GM10248 (cell line): Measurements from ENCODE around the gene RBBP6.

ENCODE experiments used
- CTCF ChIA-PET: fragments of 300-600 bp; sonication (Branson Sonifier 250); formaldehyde crosslinking; extraction: SDS; loops from one replicate; lab custom pipeline; 2021; ENCODE audit warnings: antibody characterized with exemption; lab: Yijun Ruan, JAX
- POLR2A ChIA-PET: fragments of 350-650 bp; sonication (Branson Sonifier 250); formaldehyde crosslinking; extraction: SDS; loops from one replicate; lab custom pipeline; 2020; ENCODE audit warnings: antibody characterized with exemption; lab: Yijun Ruan, JAX
- DNase-seq: peaks from one replicate; pipeline ENCODE4 v3.0.0; 2012; ENCODE audit errors: extremely low spot score
- CTCF ChIP-seq: IDR thresholded peaks from 2 replicates; pipeline ENCODE4 v1.5.1; 2012; ENCODE audit warnings: mild to moderate bottlenecking, low read depth; ENCODE audit errors: extremely low read depth, missing control alignments, control extremely low read depth

The RBBP6 gene

GRCh38 chr16:24553983-24554382 lies 14.6 kb downstream of the RBBP6 start:
- POLR2A ChIA-PET = no interaction called here
- CTCF ChIA-PET = interaction anchor here (3.4 kb wide), 1 partner anchor 14 kb away, joined by 20 read pairs; the partner anchor contains the start of gene RBBP6
- no peak for TF ChIP-seq CTCF
- no peak for DNase-seq

DNA sequence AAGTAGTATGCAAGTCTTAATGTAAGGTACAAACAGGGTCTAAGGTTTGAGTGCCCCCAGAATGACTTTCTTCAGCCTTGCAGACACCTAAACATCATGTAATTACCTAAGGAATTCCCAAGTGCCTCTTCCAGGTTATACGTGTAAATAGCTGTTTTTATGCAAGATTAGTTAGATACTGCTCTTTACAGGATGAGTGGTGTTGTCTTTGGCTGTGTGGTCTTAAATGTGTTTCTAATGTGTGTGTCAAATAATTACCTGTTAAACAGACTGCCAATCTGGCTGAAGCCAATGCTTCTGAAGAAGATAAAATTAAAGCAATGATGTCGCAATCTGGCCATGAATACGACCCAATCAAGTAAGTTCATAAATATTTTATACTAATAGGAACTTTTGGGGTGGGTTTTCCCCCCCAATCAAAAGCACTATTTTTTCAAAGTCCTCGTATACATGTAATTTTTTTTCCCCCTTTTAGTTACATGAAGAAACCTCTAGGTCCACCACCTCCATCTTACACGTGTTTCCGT lies 16.0 kb downstream of the RBBP6 start:
- DNase-seq = no peak
- CTCF ChIA-PET = interaction anchor here (0.9 to 3.4 kb wide), 2 partner anchors 15 to 16 kb away, joined by 3 to 20 read pairs; partner anchors contain the start of gene RBBP6
- POLR2A ChIA-PET = no interaction called here
- no peak for TF ChIP-seq CTCF

GRCh38 chr16:24562811-24563210 lies 23.4 kb downstream of the RBBP6 start:
- no peak for TF ChIP-seq CTCF

GRCh38 chr16:24568392-24568791 lies 29.0 kb downstream of the RBBP6 start:
- ChIA-PET CTCF (interaction anchor here (1.1 kb wide), 1 partner anchor 64 kb away, joined by 3 read pairs; no protein-coding TSS in a partner anchor), POLR2A (no interaction called here)
- TF ChIP-seq CTCF = no peak
- no peak for DNase-seq

More at GRCh38 chr16:24562811-24563210, 23.4 kb downstream of the RBBP6 start:
- DNase-seq = no peak
- CTCF ChIA-PET = interaction anchor here (0.9 kb wide), 1 partner anchor 10 kb away, joined by 3 read pairs; no protein-coding TSS in a partner anchor
- POLR2A ChIA-PET = no interaction called here

DNA sequence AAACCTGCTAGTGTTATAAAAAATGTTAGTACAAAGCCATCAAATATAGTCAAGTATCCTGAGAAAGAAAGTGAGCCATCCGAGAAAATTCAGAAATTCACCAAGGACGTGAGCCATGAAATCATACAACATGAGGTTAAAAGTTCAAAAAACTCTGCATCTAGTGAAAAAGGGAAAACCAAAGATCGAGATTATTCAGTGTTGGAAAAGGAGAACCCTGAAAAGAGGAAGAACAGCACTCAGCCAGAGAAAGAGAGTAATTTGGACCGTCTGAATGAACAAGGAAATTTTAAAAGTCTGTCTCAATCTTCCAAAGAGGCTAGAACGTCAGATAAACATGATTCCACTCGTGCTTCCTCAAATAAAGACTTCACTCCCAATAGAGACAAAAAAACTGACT lies 31.7 kb downstream of the RBBP6 start:
- POLR2A ChIA-PET = no interaction called here

GRCh38 chr16:24572069-24572468 lies 32.7 kb downstream of the RBBP6 start:
- TF ChIP-seq CTCF = no peak

More for the DNA sequence above, 31.7 kb downstream of the RBBP6 start:
- CTCF ChIA-PET = interaction anchor here (1.6 kb wide), 1 partner anchor 10 kb away, joined by 3 read pairs; no protein-coding TSS in a partner anchor
- DNase-seq = no peak
- no peak for TF ChIP-seq CTCF

More at GRCh38 chr16:24572069-24572468, 32.7 kb downstream of the RBBP6 start:
- CTCF ChIA-PET = no interaction called here
- DNase-seq = no peak
- POLR2A ChIA-PET = no interaction called here
